GM19023 (cell line): Measurements from ENCODE around the gene EVPLL.
"Not testable (repeated sequence)": the region's sequence is repeated elsewhere in the genome, so short reads cannot be mapped to it uniquely, and the experiment has no call there.

Source experiments
- ATAC-seq: cut with Tn5 transposase; IDR thresholded peaks from one replicate; pipeline ENCODE4 v1.9.1; 2021; ENCODE audit warnings: mild to moderate bottlenecking, moderate library complexity; ENCODE audit not compliant: unreplicated experiment

The EVPLL gene

DNA sequence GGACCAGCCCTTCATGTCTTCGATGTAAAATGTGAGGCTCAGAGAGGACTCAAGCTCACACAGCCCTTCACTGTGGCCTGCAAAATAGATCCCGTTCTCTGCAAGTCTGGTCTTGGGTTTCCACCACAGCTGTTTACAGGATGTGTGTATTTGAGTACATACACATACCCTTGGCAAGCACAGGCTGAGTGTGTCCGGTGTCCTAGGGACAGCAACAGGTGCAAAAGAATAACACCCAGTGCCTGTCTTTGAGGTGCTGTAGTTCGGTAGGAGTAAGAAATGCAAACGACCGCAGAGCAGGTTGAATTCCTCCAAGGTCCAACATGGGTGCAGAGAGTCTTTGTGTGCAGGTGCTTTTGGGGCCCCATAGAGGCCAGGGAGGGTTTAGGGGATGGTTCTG lies 44.9 kb downstream of the EVPLL start:
- ATAC-seq = not testable (repeated sequence)

DNA sequence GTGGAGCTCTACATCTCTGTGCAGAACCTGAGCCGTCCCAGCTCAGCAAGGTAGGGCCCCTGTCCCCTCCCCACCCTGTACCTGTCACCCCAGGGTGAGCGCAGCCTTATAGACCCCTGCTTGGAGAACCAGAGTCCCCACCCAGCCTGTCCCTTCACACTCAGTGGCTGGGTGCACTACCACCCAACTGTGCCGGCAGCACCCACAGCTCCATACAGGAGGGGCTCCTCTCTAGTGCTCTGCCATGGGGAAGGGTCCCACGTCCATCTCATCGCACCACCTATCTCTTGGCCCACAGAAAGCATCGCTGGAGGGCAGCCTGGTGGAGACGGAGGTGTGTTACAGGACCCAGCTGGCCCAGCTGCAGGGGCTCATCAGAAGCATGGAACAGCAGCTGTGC lies 45.4 kb downstream of the EVPLL start:
- not testable (repeated sequence) for ATAC-seq

DNA sequence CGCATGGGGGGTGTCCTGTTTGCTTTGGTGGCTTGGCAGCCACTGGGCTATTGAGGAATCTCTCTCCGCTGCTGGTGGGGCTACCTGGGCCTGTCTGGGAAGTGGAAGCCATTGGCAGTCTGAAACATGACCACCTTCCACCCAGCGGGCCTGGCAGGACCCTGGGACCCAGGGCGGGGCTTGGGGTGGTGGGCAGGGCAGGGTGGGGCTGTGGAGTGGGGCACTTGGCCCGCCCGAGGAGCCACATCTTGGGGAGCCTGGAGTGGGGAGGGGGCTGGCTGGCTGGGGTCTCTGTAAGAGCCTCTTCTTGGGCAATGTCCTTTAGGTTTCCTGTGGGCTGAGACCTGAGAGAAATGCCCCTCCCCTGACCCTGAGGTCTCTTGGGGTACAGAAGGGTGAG lies 48.0 kb downstream of the EVPLL start:
- ATAC-seq = not testable (repeated sequence)

DNA sequence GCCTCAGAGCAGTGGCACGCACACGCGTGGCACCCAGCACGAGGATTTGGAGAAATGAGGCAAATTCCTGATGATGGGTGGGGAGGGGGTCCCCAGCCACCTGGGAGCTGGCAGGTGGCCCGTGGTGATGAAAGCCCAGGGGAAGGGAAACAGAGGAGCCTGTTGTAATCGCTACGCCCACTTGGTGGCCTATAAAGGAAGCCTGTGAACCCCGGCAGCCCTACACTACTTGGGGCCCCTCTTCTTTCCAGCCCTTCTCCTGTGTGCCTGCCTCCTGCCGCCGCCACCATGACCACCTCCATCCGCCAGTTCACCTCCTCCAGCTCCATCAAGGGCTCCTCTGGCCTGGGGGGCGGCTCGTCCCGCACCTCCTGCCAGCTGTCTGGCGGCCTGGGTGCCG lies 49.1 kb downstream of the EVPLL start:
- not testable (repeated sequence) for ATAC-seq

DNA sequence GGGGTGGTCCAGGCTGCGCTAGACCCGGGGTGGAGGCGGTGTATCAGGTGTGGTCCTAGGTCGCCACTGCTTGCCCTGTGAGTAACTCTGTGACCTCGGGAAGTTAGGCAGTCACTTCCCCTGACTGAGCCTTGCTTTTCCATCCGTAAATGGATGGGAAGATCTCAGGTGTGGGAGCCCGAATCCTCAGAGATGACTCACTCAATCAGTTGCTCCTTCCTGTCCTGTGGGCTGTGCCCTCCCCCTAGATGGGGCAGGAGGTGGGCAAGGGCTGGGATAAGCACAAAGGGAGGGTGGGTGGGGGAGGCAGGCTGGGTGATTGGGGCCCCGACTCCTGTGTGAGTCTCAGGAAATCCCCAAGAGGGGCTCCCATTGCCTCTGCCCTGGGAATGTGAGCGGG lies 54.6 kb downstream of the EVPLL start:
- ATAC-seq = not testable (repeated sequence)
